ENCODE measurements around the gene SKAP1. TPM values are rescaled to one million over a fixed set of nuclear protein-coding genes. Genes with fewer than 3 reads are reported as not detected.

The SKAP1 gene
- total RNA-seq, 8 experiments from 2014 or later: 1.2 to 7.1 (median 1.5) TPM; not detected in 2

DNA sequence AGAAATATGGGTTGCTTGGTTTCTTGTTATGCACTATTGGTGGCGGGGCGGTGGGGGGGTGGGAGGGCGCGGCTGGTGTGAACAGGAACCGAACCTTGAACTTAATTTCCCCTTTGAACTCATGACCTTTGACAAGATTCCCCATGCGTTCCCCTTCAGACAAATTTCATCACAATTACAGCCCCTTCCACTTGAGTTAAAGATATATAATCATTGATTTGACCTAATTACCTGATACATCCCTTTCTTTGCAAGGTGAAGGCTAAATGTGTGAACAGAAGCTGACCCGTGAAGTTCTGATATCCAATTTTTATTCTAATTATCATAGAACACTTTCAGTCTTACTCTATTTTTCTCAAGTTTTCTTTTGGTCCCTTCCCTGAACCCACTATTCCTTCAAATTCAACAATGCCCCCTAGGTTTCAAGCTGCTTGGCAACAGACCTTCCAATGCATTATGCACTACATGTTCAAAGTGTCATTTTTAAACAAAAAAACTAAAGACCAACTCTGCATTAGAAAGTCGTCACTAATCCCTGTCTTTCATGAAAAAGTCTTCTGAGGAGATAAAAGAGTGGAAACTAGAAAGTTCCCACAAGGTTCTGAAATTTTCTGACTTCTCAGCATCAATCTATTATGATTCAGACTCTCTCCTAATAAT, 116.8 kb downstream of the SKAP1 start:
- 0 to 73% (median 14%) methylated on average over 1 to 8 of the region's 8 CpGs for WGBS, 10 experiments
- ATAC-seq (replicated peaks in 6 of 8): no peak
- in situ Hi-C loops (cut with MboI; ENCODE audit: low pct_unique_long_range_greater_than_20kb in 2 of 9, low sequenced_read_pairs in 9 of 9, unreplicated experiment in 9 of 9): no loop called here
- peak overlapping the region in 1 of 2 donors; percentile 80 for H3K27ac ChIP-seq
- peaks cover 45 to 69% of the 10 kb centered on the region in 2 donors for H3K4me1 ChIP-seq (replicated peaks in 1 of 2)
- no peak overlapping the region for H3K4me3 ChIP-seq

GRCh38 chr17:48311324-48311723, 118.7 kb downstream of the SKAP1 start:
- peak in 2 of 8 experiments; percentile 28 to 37 for ATAC-seq (replicated peaks in 6 of 8)
- Histone ChIP-seq H3K4me1 (replicated peaks in 1 of 2) (peaks cover 59 to 82% of the 10 kb centered on the region in 2 donors), H3K27ac (peak overlapping the region; percentile 61 to 80), H3K4me3 (peak overlapping the region in 4 of 5 donors; percentile 5 to 24 (median 15))
- in situ Hi-C loops (cut with MboI; ENCODE audit: low pct_unique_long_range_greater_than_20kb in 2 of 9, low sequenced_read_pairs in 9 of 9, unreplicated experiment in 9 of 9): no loop called here
- 0 to 100% (median 20%) methylated on average over 1 to 3 of the region's 3 CpGs; no CpG with 5 or more reads in 1 of the 10 experiments for WGBS, 10 experiments

- ATAC-seq (replicated peaks in 6 of 8): peak in 6 of 8 experiments; percentile 74 to 99 (median 98)
- Histone ChIP-seq H3K4me1 (replicated peaks in 1 of 2) (peaks cover 59 to 82% of the 10 kb centered on the region in 2 donors), H3K27ac (peak overlapping the region in 1 of 2 donors; percentile 80), H3K4me3 (peak overlapping the region in 4 of 5 donors; percentile 0 to 24 (median 15))
- in situ Hi-C loops (cut with MboI; ENCODE audit: low pct_unique_long_range_greater_than_20kb in 2 of 9, low sequenced_read_pairs in 9 of 9, unreplicated experiment in 9 of 9): no loop called here
- WGBS, 10 experiments: 0 to 20% (median 0%) methylated on average over 1 to 7 of the region's 16 CpGs
Measured at GRCh38 chr17:48310748-48311213, 119.2 kb downstream of the SKAP1 start.

GRCh38 chr17:48308581-48308980, 121.4 kb downstream of the SKAP1 start:
- 14 to 93% (median 55%) methylated on average over 1 of the region's 1 CpG; no CpG with 5 or more reads in 2 of the 10 experiments for WGBS, 10 experiments
- in situ Hi-C loops (cut with MboI; ENCODE audit: low pct_unique_long_range_greater_than_20kb in 2 of 9, low sequenced_read_pairs in 9 of 9, unreplicated experiment in 9 of 9): no loop called here
- peaks cover 53 to 66% of the 10 kb centered on the region in 2 donors for H3K4me1 ChIP-seq (replicated peaks in 1 of 2)
- H3K4me3 ChIP-seq: no peak overlapping the region
- no peak overlapping the region for H3K27ac ChIP-seq
- no peak for ATAC-seq (replicated peaks in 6 of 8)

GRCh38 chr17:48307814-48308411, 122.1 kb downstream of the SKAP1 start:
- ATAC-seq (replicated peaks in 6 of 8): peak in 6 of 8 experiments; percentile 24 to 89 (median 50)
- Histone ChIP-seq H3K27ac (no peak overlapping the region), H3K4me1 (replicated peaks in 1 of 2) (peaks cover 47 to 59% of the 10 kb centered on the region in 2 donors), H3K4me3 (no peak overlapping the region)
- in situ Hi-C loops (cut with MboI; ENCODE audit: low pct_unique_long_range_greater_than_20kb in 2 of 9, low sequenced_read_pairs in 9 of 9, unreplicated experiment in 9 of 9): no loop called here
- WGBS, 10 experiments: 0 to 11% (median 4%) methylated on average over 1 to 4 of the region's 4 CpGs; no CpG with 5 or more reads in 1 of the 10 experiments

- ATAC-seq (replicated peaks in 6 of 8): peak in 1 of 8 experiments; percentile 67
- WGBS, 10 experiments: 0 to 95% (median 5%) methylated on average over 1 to 4 of the region's 4 CpGs; no CpG with 5 or more reads in 1 of the 10 experiments
- H3K27ac ChIP-seq: no peak overlapping the region
Measured at GRCh38 chr17:48307255-48307654, 122.8 kb downstream of the SKAP1 start.

DNA sequence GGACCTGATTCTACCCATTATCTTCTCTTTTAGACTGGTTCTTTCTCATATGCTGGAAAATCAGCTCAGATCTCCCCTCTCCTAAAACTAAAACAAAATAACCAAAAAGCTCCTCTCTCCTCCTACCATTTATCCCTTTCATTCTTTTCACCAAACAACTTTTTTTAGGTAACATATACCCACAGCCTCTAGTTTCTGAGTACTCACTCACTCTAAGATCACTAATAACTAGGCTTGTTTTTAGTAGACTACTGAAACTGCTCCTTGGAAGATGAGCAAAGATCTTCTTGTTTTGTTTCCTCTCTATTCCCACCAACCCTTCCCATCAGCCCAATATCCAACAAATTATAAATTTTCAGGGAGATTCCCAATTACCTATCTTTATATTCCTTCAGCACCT, 129.0 kb downstream of the SKAP1 start:
- no peak overlapping the region for H3K27ac ChIP-seq
- no peak overlapping the region for H3K4me3 ChIP-seq
- H3K4me1 ChIP-seq (replicated peaks in 1 of 2): peaks cover 9 to 37% of the 10 kb centered on the region in 2 donors
- no peak for ATAC-seq (replicated peaks in 6 of 8)
- in situ Hi-C loops (cut with MboI; ENCODE audit: low pct_unique_long_range_greater_than_20kb in 2 of 9, low sequenced_read_pairs in 9 of 9, unreplicated experiment in 9 of 9): no loop called here

More at GRCh38 chr17:48307255-48307654, 122.8 kb downstream of the SKAP1 start:
- H3K4me1 ChIP-seq (replicated peaks in 1 of 2): peaks cover 40 to 53% of the 10 kb centered on the region in 2 donors
- H3K4me3 ChIP-seq: no peak overlapping the region
- in situ Hi-C loops (cut with MboI; ENCODE audit: low pct_unique_long_range_greater_than_20kb in 2 of 9, low sequenced_read_pairs in 9 of 9, unreplicated experiment in 9 of 9): no loop called here

DNA sequence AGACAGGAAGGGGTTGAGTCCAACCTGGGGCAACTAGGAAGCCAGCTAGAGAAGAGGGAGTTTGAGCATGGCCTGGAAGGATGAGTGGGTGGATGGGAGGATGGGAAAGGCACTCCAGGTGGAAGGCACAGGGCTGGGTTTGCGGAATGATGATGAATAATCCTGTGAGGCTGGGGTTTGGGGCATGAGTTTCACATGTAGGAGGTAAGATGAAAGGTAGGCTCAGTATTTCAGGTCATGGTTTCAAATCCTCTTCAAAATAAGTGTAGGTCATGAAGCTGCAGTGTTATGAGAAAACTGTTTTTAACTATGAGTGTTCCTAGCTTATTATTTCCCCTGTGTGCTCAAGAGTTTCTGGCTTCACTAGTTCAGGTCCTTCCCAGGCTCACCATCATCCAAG, 130.3 kb downstream of the SKAP1 start:
- ATAC-seq (replicated peaks in 6 of 8): no peak
- 40 to 100% (median 100%) methylated on average over 1 of the region's 1 CpG; no CpG with 5 or more reads in 5 of the 10 experiments for WGBS, 10 experiments
- Histone ChIP-seq H3K27ac (no peak overlapping the region), H3K4me1 (replicated peaks in 1 of 2) (peaks cover 21 to 49% of the 10 kb centered on the region in 2 donors), H3K4me3 (no peak overlapping the region)
- in situ Hi-C loops (cut with MboI; ENCODE audit: low pct_unique_long_range_greater_than_20kb in 2 of 9, low sequenced_read_pairs in 9 of 9, unreplicated experiment in 9 of 9): no loop called here

- in situ Hi-C loops (cut with MboI; ENCODE audit: low pct_unique_long_range_greater_than_20kb in 2 of 9, low sequenced_read_pairs in 9 of 9, unreplicated experiment in 9 of 9): no loop called here
- H3K4me1 ChIP-seq (replicated peaks in 1 of 2): peaks cover 39 to 64% of the 10 kb centered on the region in 2 donors
- WGBS, 10 experiments: 50 to 100% (median 76%) methylated on average over 1 to 4 of the region's 4 CpGs; no CpG with 5 or more reads in 1 of the 10 experiments
- H3K4me3 ChIP-seq: no peak overlapping the region
- H3K27ac ChIP-seq: no peak overlapping the region
- ATAC-seq (replicated peaks in 6 of 8): no peak
Measured at GRCh38 chr17:48297825-48298224, 132.2 kb downstream of the SKAP1 start.

- no peak overlapping the region for H3K4me3 ChIP-seq
- no peak for ATAC-seq (replicated peaks in 6 of 8)
- H3K27ac ChIP-seq: peak overlapping the region in 1 of 2 donors; percentile 86
- WGBS, 10 experiments: 59 to 100% (median 78%) methylated on average over 1 to 2 of the region's 2 CpGs; no CpG with 5 or more reads in 1 of the 10 experiments
- in situ Hi-C loops (cut with MboI; ENCODE audit: low pct_unique_long_range_greater_than_20kb in 2 of 9, low sequenced_read_pairs in 9 of 9, unreplicated experiment in 9 of 9): no loop called here
- H3K4me1 ChIP-seq (replicated peaks in 1 of 2): peaks cover 39 to 77% of the 10 kb centered on the region in 2 donors
Measured at GRCh38 chr17:48296453-48296852, 133.6 kb downstream of the SKAP1 start.

GRCh38 chr17:48295362-48296288, 134.4 kb downstream of the SKAP1 start:
- Histone ChIP-seq H3K4me1 (replicated peaks in 1 of 2) (peaks cover 39 to 82% of the 10 kb centered on the region in 2 donors), H3K27ac (peak overlapping the region in 1 of 2 donors; percentile 86), H3K4me3 (peak overlapping the region in 3 of 5 donors; percentile 12 to 35 (median 27))
- peak in 1 of 8 experiments; percentile 90 for ATAC-seq (replicated peaks in 6 of 8)
- WGBS, 10 experiments: 13 to 77% (median 64%) methylated on average over 1 to 7 of the region's 7 CpGs
- in situ Hi-C loops (cut with MboI; ENCODE audit: low pct_unique_long_range_greater_than_20kb in 2 of 9, low sequenced_read_pairs in 9 of 9, unreplicated experiment in 9 of 9): no loop called here

- WGBS, 10 experiments: 13 to 90% (median 58%) methylated on average over 1 to 3 of the region's 3 CpGs; no CpG with 5 or more reads in 1 of the 10 experiments
- Histone ChIP-seq H3K4me3 (peak overlapping the region in 3 of 5 donors; percentile 12 to 35 (median 27)), H3K27ac (peak overlapping the region in 1 of 2 donors; percentile 86), H3K4me1 (replicated peaks in 1 of 2) (peaks cover 39 to 82% of the 10 kb centered on the region in 2 donors)
- in situ Hi-C loops (cut with MboI; ENCODE audit: low pct_unique_long_range_greater_than_20kb in 2 of 9, low sequenced_read_pairs in 9 of 9, unreplicated experiment in 9 of 9): no loop called here
- ATAC-seq (replicated peaks in 6 of 8): no peak
Measured at GRCh38 chr17:48294806-48295361, 135.1 kb downstream of the SKAP1 start.

All from motor neuron (in vitro differentiated cells).